ENCODE data around the gene PSMG1.

- no peak for TF ChIP-seq CTCF (IDR thresholded peaks at IDR 0.05 in 4 of 5, conservative IDR thresholded peaks at IDR 0.05 in 1 of 5)
- no peak for TF ChIP-seq POLR2A (IDR thresholded peaks at IDR 0.05)
Measured at GRCh38 chr21:39149882-39150281, 33.4 kb downstream of the PSMG1 start.
